Activated CD4-positive, alpha-beta memory T cell treated with anti-CD3 and anti-CD28 coated beads for 36 hours (primary cell): ENCODE measurements around the gene TFPI. TPM values are rescaled to one million over a fixed set of nuclear protein-coding genes. Genes with fewer than 3 reads are reported as not detected.

ENCODE experiments used
- CTCF ChIA-PET: fragments of 350-600 bp; sonication (Branson Sonifier 250); formaldehyde crosslinking; loops from one replicate; lab custom pipeline; 2021; ENCODE audit warnings: antibody characterized with exemption, inconsistent platforms; lab: Charles Lee
- POLR2A ChIA-PET: fragments of 350-600 bp; sonication (Branson Sonifier 250); formaldehyde crosslinking; loops from one replicate; lab custom pipeline; 2021; ENCODE audit warnings: antibody characterized with exemption; lab: Charles Lee
- DNase-seq: peaks from one replicate; pipeline ENCODE4 v3.0.0-alpha.2; 2020
- H3K27ac Mint-ChIP-seq: one replicate; pipeline ENCODE4 v1.8.0; 2021; ENCODE audit warnings: mixed read lengths
- H3K27me3 Mint-ChIP-seq: one replicate; pipeline ENCODE4 v1.8.0; 2021; ENCODE audit warnings: mixed read lengths
- H3K36me3 Mint-ChIP-seq: one replicate; pipeline ENCODE4 v1.8.0; 2021; ENCODE audit warnings: mixed read lengths
- H3K4me1 Mint-ChIP-seq: one replicate; pipeline ENCODE4 v1.8.0; 2021; ENCODE audit warnings: low read depth, mixed read lengths
- H3K4me3 Mint-ChIP-seq: one replicate; pipeline ENCODE4 v1.8.0; 2021; ENCODE audit warnings: mild to moderate bottlenecking, mixed read lengths
- H3K9me3 Mint-ChIP-seq: one replicate; pipeline ENCODE4 v1.8.0; 2021; ENCODE audit warnings: mixed read lengths
- intact Hi-C: fragments of 100-400 bp; cut with micrococcal nuclease; formaldehyde crosslinking; loops from one replicate; pipeline ENCODE4 v1.15.1; 2023
- total RNA-seq, 2 experiments: library from RNA; stranded (reverse); gene quantifications; one replicate each; pipeline ENCODE4 v1.2.3, GENCODE V29; 2021

Gene TFPI
- total RNA-seq = not detected

DNA sequence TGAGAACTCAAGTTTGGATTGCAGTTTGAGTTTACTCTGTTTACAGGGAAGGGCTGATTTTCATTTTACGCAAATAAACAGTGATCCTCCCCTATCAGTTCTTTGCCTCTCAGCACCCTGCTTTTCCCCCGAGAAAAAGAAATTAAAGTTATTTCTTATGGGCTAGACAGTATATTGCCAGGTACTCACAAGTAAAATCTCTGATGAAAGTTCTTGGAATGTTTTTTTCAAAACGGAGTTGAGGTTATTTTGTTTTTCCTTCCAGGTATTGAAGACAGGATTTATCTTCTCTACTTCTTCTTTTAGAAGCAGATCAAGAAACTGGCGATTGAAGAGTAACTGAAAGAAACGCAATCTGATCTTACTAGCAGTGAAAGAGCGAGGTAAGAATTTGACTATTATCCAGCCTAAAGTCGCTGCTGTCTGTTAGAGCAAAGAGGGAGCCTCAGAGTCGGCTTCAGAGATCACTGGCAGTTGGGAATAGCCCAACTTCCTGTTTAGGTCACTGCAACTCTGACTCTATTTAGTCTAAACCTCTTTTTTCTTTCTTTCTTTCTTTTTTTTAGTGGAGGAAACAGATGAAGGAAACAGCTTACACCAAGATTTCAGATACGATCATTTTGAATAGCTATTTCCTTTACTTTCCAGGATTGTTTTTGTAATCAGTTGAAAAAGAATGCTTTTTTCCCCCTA lies at the start of gene TFPI:
Gene TFPI (minus strand): TSS at position 425 of the 693 bp plus-strand sequence. CDS start 50,667 bp downstream, outside the sequence.
- H3K4me1 Mint-ChIP-seq = peaks cover 6% of the 10 kb centered on the region
- H3K27ac Mint-ChIP-seq = no peak within 1 kb of the TSS
- peaks cover 2% of the 10 kb centered on the region for H3K9me3 Mint-ChIP-seq
- H3K36me3 Mint-ChIP-seq = no peaks in the 10 kb centered on the region
- ChIA-PET POLR2A (no interaction called here), CTCF (no interaction called here)
- no peak within 1 kb of the TSS for H3K4me3 Mint-ChIP-seq
- no peak for DNase-seq
- H3K27me3 Mint-ChIP-seq = peaks cover 9% of the 10 kb centered on the region
- intact Hi-C loops = no loop called here

DNA sequence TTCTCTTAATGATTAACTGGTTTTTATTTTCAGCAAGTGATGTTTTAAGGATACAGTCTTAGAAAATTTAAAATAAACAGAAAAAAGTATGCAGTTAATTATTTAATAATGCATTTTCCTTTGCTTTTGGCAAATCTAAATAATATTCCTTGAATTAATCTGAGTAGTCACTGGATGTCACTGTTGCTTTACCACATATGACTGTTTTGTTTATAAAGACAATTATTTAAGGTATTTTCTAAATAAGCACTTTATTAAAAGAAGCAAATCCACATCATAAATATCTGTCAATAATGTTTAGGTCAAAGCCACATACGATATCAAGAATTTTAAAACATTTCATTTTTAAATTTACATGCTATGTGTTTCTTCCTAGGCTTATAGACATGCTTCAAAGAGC lies 40.6 kb upstream of the TFPI start:
- no peak for DNase-seq
- H3K36me3 Mint-ChIP-seq = no peaks in the 10 kb centered on the region
- ChIA-PET POLR2A (no interaction called here), CTCF (no interaction called here)
- H3K4me3 Mint-ChIP-seq = no peak overlapping the region
- H3K27me3 Mint-ChIP-seq = no peaks in the 10 kb centered on the region
- no peaks in the 10 kb centered on the region for H3K9me3 Mint-ChIP-seq
- no peak overlapping the region for H3K27ac Mint-ChIP-seq
- intact Hi-C loops = no loop called here
- H3K4me1 Mint-ChIP-seq = no peaks in the 10 kb centered on the region

DNA sequence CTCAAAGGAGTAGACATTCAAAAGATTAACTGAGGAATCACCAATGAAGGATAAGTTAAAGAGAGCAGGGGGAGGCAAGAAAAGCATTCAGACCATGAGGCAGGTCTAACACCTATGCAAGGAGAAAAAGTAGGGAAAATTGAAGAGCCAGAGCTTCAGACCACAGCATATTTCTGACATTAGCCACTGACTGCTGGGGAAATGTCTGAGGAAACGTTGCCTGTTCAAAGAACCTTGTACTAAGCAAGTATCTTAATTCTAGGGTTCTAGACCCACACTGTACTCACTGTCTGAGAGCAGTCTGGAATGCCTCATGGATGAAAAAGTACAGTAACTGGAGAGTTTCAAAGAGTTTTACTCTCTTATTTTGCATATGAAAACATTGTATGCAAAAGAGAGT lies 39.5 kb upstream of the TFPI start:
- no peak for DNase-seq
- intact Hi-C loops = no loop called here
- H3K9me3 Mint-ChIP-seq = no peaks in the 10 kb centered on the region
- CTCF ChIA-PET = interaction anchor here (1.0 kb wide), 1 partner anchor 12 kb away, joined by 3 read pairs; no protein-coding TSS in a partner anchor
- H3K27me3 Mint-ChIP-seq = no peaks in the 10 kb centered on the region
- POLR2A ChIA-PET = no interaction called here
- H3K27ac Mint-ChIP-seq = no peak overlapping the region
- no peaks in the 10 kb centered on the region for H3K36me3 Mint-ChIP-seq
- H3K4me1 Mint-ChIP-seq = no peaks in the 10 kb centered on the region
- H3K4me3 Mint-ChIP-seq = no peak overlapping the region

DNA sequence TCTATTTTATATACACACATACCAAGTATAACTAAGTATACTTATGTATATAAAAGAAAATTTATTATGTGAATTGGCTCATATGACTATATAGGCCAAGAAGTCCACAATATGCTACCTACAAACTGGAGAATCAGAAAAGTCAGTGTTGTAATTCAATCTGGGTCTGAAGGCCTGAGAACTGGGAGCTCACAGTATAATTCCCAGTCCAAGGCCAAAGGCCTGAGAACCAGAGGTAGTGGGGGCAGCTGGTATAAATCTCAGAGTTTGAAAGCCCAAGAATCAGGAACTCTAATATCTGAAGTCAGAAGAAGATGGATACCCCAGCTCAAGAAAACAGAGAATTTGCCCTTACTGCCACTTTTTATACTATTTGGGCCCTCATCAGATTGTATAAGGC lies 38.9 kb upstream of the TFPI start:
- CTCF ChIA-PET = interaction anchor here (1.0 kb wide), 1 partner anchor 12 kb away, joined by 3 read pairs; no protein-coding TSS in a partner anchor

DNA sequence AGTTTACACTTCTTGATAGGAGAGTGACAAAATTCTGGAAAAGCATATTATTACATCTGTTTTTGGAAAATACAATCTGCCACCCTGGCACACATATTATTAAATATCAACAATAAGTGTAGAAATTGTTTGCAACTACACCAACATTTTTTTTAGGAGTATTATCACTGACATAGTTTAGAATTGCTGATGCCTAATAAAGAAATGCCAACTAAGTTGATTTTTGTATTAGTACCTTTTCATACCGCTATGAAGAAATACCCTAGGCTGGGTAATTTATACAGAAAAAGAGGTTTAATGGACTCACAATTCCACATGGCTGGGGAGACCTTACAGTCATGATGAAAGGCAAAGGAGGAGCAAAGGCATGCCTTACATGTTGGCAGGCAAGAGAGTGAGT lies 35.9 kb upstream of the TFPI start:
- POLR2A ChIA-PET = no interaction called here
- no peak overlapping the region for H3K27ac Mint-ChIP-seq
- no peak for DNase-seq
- H3K9me3 Mint-ChIP-seq = peaks cover 4% of the 10 kb centered on the region
- intact Hi-C loops = no loop called here
- H3K4me1 Mint-ChIP-seq = peaks cover 5% of the 10 kb centered on the region
- H3K36me3 Mint-ChIP-seq = no peaks in the 10 kb centered on the region
- CTCF ChIA-PET = no interaction called here
- H3K4me3 Mint-ChIP-seq = no peak overlapping the region
- H3K27me3 Mint-ChIP-seq = no peaks in the 10 kb centered on the region

More for the DNA sequence above, 38.9 kb upstream of the TFPI start:
- no peaks in the 10 kb centered on the region for H3K9me3 Mint-ChIP-seq
- no peaks in the 10 kb centered on the region for H3K4me1 Mint-ChIP-seq
- no peak for DNase-seq
- H3K4me3 Mint-ChIP-seq = no peak overlapping the region
- H3K36me3 Mint-ChIP-seq = no peaks in the 10 kb centered on the region
- intact Hi-C loops = no loop called here
- no peaks in the 10 kb centered on the region for H3K27me3 Mint-ChIP-seq
- POLR2A ChIA-PET = no interaction called here
- no peak overlapping the region for H3K27ac Mint-ChIP-seq

DNA sequence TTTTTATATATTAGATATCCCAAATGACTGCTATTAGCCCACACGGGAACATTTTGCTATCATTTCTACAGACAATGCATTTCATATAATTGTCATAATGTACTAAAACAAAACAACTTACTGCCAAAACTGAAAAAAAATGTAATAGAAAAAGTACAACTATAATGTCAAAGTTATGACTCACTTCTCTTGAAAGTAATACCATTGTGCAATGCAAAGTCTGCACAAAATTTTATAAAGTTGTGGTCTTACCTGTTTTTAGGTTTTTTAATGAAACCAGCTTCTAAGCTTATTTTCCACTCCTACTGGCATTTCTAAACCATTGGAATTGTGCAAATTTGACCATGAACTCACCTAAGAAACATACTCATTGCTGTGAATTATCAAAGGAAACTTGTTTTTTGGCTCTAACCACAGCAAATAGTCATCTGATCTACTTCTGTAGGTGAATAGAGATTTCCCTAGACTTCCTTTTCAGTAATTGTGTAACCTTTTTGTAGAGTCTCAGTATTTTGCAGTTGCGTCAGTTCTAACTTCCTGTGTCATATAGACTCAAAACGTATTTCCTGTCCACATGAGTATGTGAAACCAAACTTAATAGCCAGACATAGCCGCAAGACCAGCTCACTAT lies 31.9 kb upstream of the TFPI start:
- H3K27me3 Mint-ChIP-seq = peaks cover 1% of the 10 kb centered on the region
- peaks cover 8% of the 10 kb centered on the region for H3K4me1 Mint-ChIP-seq
- intact Hi-C loops = loop anchor here (5.0 kb wide), 1 partner anchor 944 kb away; no protein-coding TSS in a partner anchor
- peaks cover 4% of the 10 kb centered on the region for H3K9me3 Mint-ChIP-seq
- CTCF ChIA-PET = no interaction called here
- H3K36me3 Mint-ChIP-seq = no peaks in the 10 kb centered on the region
- no peak overlapping the region for H3K4me3 Mint-ChIP-seq
- DNase-seq = no peak
- POLR2A ChIA-PET = no interaction called here
- no peak overlapping the region for H3K27ac Mint-ChIP-seq

DNA sequence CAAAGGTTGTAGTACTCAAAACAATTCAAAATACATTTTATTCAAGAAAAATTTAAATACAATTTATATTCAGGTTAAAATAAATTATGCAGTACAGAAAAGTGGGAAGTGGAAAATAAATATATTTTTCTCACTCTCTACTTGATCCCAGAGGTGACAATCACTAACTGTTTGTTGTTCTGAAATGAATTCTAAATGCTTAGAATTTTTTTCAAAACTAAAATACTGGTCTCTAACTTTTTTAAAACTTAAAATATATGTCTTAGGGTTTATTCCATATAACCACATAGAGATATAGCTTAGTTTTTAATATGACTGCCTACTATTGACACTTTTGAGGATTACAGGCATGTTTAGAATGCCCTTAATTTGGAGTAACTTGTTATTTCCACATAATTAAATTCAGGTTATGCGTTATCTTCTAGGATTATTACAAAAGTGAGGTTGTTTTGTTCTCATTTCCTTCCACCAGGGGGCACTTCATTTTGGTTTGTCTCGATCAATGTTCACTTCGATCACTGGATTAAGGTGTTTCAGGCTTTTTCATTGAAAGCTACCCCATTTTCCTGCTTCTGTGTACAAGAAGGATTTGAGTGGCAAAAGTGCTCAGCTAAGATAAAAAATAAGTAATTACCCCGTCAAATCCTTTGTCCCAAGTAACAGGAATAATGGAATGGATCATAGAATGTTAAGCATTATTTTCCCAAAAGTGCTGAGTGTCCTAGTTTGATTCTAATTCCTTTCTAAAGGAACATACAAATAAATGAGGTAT lies 27.1 kb upstream of the TFPI start:
- intact Hi-C loops = loop anchor here (1.0 to 5.0 kb wide), 3 partner anchors 262 to 1831 kb away; no protein-coding TSS in a partner anchor
- Mint-ChIP-seq H3K27me3 (peaks cover 1% of the 10 kb centered on the region), H3K4me1 (peaks cover 6% of the 10 kb centered on the region), H3K27ac (no peak overlapping the region), H3K4me3 (no peak overlapping the region), H3K9me3 (peaks cover 2% of the 10 kb centered on the region), H3K36me3 (no peaks in the 10 kb centered on the region)
- DNase-seq = no peak
- ChIA-PET POLR2A (no interaction called here), CTCF (interaction anchor here (0.6 to 3.7 kb wide), 9 partner anchors 10 to 1256 kb away, joined by 3 to 31 read pairs (median 3); no protein-coding TSS in a partner anchor)

DNA sequence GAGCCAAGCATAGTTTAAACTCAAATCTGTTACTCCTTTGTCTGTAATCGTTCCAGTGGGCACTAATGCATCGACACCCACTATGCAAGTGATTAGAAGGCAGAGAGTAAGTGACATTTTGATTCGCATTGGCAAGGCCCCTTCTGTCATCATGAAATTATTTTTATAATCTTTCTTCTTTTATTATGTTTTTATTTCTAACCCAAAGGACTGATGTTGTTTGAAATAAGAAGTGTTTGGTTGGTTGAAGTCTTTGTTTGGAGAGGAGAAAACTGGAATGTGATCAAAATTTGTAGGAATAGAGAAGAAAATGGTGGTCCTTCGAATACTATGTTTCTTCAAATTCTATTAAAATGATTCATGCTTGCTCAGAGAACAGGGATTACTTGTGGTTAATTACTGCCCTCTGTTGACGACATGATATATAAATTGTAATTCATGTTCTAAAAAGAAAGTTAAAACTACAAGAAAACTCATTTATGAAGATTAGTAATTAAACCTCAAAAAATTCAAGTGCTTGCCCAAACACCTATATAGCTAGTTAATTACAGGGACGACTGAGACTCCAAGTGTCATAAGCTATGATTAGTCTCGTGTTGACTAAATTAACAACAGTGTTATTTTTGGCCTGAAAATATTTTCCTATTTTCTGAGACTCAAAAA lies 26.4 kb upstream of the TFPI start:
- ChIA-PET CTCF (interaction anchor here (0.9 to 3.7 kb wide), 5 partner anchors 11 to 1257 kb away, joined by 3 to 31 read pairs (median 3); no protein-coding TSS in a partner anchor), POLR2A (no interaction called here)
- Mint-ChIP-seq H3K4me3 (no peak overlapping the region), H3K4me1 (peaks cover 3% of the 10 kb centered on the region), H3K9me3 (no peaks in the 10 kb centered on the region), H3K27me3 (peaks cover 1% of the 10 kb centered on the region), H3K27ac (no peak overlapping the region), H3K36me3 (no peaks in the 10 kb centered on the region)
- intact Hi-C loops = loop anchor here (1.0 to 5.0 kb wide), 4 partner anchors 80 to 1832 kb away; no protein-coding TSS in a partner anchor
- no peak for DNase-seq

DNA sequence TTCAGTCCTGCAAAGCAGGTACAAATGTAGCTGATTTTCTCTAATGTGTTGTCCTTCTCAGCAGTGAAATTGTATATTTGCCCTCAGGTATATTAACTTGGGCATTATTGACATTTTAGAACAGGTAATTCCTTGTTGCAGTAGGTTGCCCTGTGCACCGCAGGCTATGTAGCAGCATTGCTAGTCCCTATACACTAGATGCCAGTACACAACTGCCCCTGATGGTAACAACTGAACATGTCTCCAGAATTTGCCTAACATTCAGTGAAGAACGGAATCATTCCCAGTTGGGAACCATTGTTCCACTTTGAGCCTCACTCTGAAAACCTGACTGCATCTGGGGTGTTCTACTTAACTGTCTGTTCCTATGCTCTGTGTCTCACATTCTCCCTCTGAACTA lies 23.1 kb upstream of the TFPI start:
- intact Hi-C loops = no loop called here
- Mint-ChIP-seq H3K9me3 (peaks cover 4% of the 10 kb centered on the region), H3K4me1 (peaks cover 3% of the 10 kb centered on the region), H3K27me3 (peaks cover 1% of the 10 kb centered on the region), H3K4me3 (no peak overlapping the region), H3K36me3 (no peaks in the 10 kb centered on the region), H3K27ac (no peak overlapping the region)
- ChIA-PET CTCF (interaction anchor here (1.0 kb wide), 1 partner anchor 77 kb away, joined by 6 read pairs; no protein-coding TSS in a partner anchor), POLR2A (no interaction called here)
- DNase-seq = no peak

DNA sequence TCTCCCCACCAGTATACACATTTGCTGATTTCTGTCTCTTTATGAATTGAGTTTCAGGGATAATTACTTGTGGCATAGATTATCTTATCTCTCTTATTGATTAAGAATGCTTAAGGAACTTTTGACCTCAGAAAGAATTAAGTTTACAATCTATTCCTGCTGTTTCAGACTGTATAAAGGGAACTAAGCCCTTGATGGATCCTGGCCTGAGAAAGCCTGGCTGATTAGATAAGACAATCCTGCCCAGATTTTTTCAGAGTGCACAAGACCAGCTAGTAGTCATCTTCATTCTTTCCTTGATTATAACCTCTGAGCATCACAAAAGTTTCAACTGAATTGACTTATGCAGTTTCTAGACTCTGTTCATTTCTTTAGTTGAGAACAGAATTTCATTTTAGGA lies 22.7 kb upstream of the TFPI start:
- no peak for DNase-seq
- Mint-ChIP-seq H3K4me3 (no peak overlapping the region), H3K9me3 (peaks cover 6% of the 10 kb centered on the region), H3K27ac (no peak overlapping the region), H3K36me3 (no peaks in the 10 kb centered on the region), H3K27me3 (peaks cover 1% of the 10 kb centered on the region), H3K4me1 (peaks cover 3% of the 10 kb centered on the region)
- ChIA-PET CTCF (interaction anchor here (1.0 kb wide), 1 partner anchor 77 kb away, joined by 6 read pairs; no protein-coding TSS in a partner anchor), POLR2A (no interaction called here)
- intact Hi-C loops = no loop called here

DNA sequence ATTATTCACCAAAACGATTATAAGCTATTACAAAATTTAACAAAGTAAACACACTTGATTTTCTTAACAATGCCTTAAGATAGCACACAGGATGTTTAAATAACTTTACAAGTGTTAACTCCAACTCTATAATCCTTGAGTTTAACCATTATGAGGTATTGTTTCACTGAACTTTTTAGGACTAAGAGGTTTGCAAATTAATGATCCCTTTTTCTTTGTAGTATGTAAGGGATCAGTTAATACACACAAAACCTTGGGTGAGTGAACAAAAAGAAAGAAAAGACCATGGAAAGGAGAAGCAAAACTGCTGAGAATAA lies 21.5 kb upstream of the TFPI start:
- no peaks in the 10 kb centered on the region for H3K4me1 Mint-ChIP-seq
- peaks cover 6% of the 10 kb centered on the region for H3K9me3 Mint-ChIP-seq
- no peaks in the 10 kb centered on the region for H3K27me3 Mint-ChIP-seq
- H3K4me3 Mint-ChIP-seq = no peak overlapping the region
- no peaks in the 10 kb centered on the region for H3K36me3 Mint-ChIP-seq
- ChIA-PET POLR2A (no interaction called here), CTCF (interaction anchor here (1.1 kb wide), 1 partner anchor 76 kb away, joined by 6 read pairs; no protein-coding TSS in a partner anchor)
- intact Hi-C loops = no loop called here
- H3K27ac Mint-ChIP-seq = no peak overlapping the region
- DNase-seq = no peak
